Measurements from ENCODE around the gene QSOX2. TPM values are rescaled to one million over a fixed set of nuclear protein-coding genes. Genes with fewer than 3 reads are reported as not detected.
"Not testable (repeated sequence)": the region's sequence is repeated elsewhere in the genome, so short reads cannot be mapped to it uniquely, and the experiment has no call there.

Gene QSOX2
- total RNA-seq, 1 donor from 2014 or later = 24.1 TPM

DNA sequence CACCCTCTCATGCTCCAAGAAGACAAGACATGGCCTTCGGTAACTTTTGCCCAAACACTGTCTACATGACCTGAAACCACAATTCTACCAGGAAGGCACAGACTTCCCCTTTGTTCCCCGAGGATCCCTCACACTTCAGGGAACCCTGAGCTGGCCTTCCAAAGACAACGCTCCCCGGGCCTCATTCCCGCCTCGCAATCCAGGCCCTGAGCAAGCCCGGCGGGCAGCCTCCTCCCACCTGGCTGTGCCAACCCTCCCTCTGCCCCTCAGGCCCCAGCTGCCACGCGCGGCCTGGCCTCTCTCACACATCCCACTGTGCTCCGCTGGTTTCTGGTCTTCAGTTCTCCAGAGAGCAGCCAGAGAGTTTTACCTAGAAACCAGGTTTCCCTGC, 7.3 kb downstream of the QSOX2 start:
- no peak for DNase-seq (ENCODE audit: low spot score, unreplicated experiment)
- Mint-ChIP-seq H3K36me3 (ENCODE audit: insufficient read depth) (peaks cover 6% of the 10 kb centered on the region), H3K9me3 (ENCODE audit: low read depth) (no peaks in the 10 kb centered on the region), H3K4me1 (ENCODE audit: low read depth) (peaks cover 1% of the 10 kb centered on the region), H3K27ac (peak overlapping the region; percentile 24), H3K27me3 (no peaks in the 10 kb centered on the region), H3K4me3 (ENCODE audit: low read depth) (no peak overlapping the region)
- TF ChIP-seq CTCF (IDR thresholded peaks at IDR 0.05; ENCODE audit: unreplicated experiment) = no peak

- no peak for DNase-seq (ENCODE audit: low spot score, unreplicated experiment)
- Mint-ChIP-seq H3K36me3 (ENCODE audit: insufficient read depth) (peaks cover 7% of the 10 kb centered on the region), H3K4me1 (ENCODE audit: low read depth) (peaks cover 1% of the 10 kb centered on the region), H3K9me3 (ENCODE audit: low read depth) (no peaks in the 10 kb centered on the region), H3K4me3 (ENCODE audit: low read depth) (no peak overlapping the region), H3K27me3 (no peaks in the 10 kb centered on the region), H3K27ac (peak overlapping the region; percentile 16)
- no peak for TF ChIP-seq CTCF (IDR thresholded peaks at IDR 0.05; ENCODE audit: unreplicated experiment)
Measured at GRCh38 chr9:136237486-136238341, 7.9 kb downstream of the QSOX2 start.

DNA sequence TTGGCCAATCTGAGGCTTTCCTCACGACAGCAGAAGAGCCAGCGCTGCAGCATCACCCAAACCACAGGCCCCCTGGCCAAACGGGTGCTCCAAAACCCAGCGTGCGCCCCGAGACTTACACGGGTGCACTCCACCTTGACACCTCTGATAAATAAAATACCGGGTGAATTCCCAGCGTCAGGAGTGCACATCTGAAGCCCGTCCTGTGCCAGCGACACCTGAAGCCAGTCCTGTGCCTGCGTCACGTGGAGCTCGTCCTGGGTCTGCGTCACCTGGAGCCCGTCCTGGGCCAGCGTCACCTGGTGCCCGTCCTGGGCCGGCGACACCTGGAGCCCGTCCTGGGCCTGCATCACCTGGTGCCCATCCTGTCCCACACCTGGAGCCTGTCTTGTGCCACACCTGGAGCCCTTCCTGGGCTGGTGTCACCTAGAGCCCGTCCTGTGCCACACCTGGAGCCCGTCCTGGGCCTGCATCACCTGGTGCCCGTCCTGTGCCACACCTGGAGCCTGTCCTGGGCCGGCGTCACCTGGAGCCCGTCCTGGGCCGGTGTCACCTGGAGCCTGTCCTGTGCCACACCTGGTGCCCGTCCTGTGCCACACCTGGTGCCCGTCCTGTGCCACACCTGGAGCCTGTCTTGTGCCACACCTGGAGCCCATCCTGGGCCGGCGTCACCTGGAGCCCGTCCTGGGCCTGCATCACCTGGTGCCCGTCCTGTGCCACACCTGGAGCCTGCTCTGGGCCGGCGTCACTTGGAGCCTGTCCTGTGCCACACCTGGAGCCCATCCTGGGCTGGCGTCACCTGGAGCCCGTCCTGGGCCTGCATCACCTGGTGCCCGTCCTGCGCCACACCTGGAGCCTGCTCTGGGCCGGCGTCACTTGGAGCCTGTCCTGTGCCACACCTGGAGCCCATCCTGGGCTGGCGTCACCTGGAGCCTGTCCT, 8.9 kb downstream of the QSOX2 start:
- DNase-seq (ENCODE audit: low spot score, unreplicated experiment); H3K27ac Mint-ChIP-seq; H3K4me3 Mint-ChIP-seq (ENCODE audit: low read depth); H3K36me3 Mint-ChIP-seq (ENCODE audit: insufficient read depth); H3K9me3 Mint-ChIP-seq (ENCODE audit: low read depth); H3K4me1 Mint-ChIP-seq (ENCODE audit: low read depth); H3K27me3 Mint-ChIP-seq: not testable (repeated sequence)

- H3K27me3 Mint-ChIP-seq = no peaks in the 10 kb centered on the region
- peaks cover 9% of the 10 kb centered on the region for H3K36me3 Mint-ChIP-seq (ENCODE audit: insufficient read depth)
- no peak for DNase-seq (ENCODE audit: low spot score, unreplicated experiment)
- no peak overlapping the region for H3K4me3 Mint-ChIP-seq (ENCODE audit: low read depth)
- peaks cover 2% of the 10 kb centered on the region for H3K4me1 Mint-ChIP-seq (ENCODE audit: low read depth)
- H3K27ac Mint-ChIP-seq = no peak overlapping the region
- H3K9me3 Mint-ChIP-seq (ENCODE audit: low read depth) = no peaks in the 10 kb centered on the region
- TF ChIP-seq CTCF (IDR thresholded peaks at IDR 0.05; ENCODE audit: unreplicated experiment) = no peak
Measured at GRCh38 chr9:136235709-136236455, 9.7 kb downstream of the QSOX2 start.

- Mint-ChIP-seq H3K27ac (peak overlapping the region; percentile 3), H3K4me1 (ENCODE audit: low read depth) (peaks cover 4% of the 10 kb centered on the region), H3K27me3 (no peaks in the 10 kb centered on the region), H3K36me3 (ENCODE audit: insufficient read depth) (peaks cover 9% of the 10 kb centered on the region), H3K4me3 (ENCODE audit: low read depth) (no peak overlapping the region), H3K9me3 (ENCODE audit: low read depth) (no peaks in the 10 kb centered on the region)
- TF ChIP-seq CTCF (IDR thresholded peaks at IDR 0.05; ENCODE audit: unreplicated experiment) = no peak
- DNase-seq (ENCODE audit: low spot score, unreplicated experiment) = no peak
Measured at GRCh38 chr9:136235171-136235570, 10.4 kb downstream of the QSOX2 start.

Data from progenitor cell of endocrine pancreas (in vitro differentiated cells).